HG02970 (cell line): ENCODE data around the gene PRDM16.

Experiments used
- ATAC-seq: cut with Tn5 transposase; IDR thresholded peaks from one replicate; pipeline ENCODE4 v1.9.1; 2021; ENCODE audit warnings: mild to moderate bottlenecking, moderate library complexity, moderate number of reproducible peaks; ENCODE audit not compliant: unreplicated experiment, low FRiP score

Gene PRDM16

GRCh38 chr1:3456964-3457909, 388.2 kb downstream of the PRDM16 start:
- no peak for ATAC-seq

GRCh38 chr1:3457910-3458883, 389.2 kb downstream of the PRDM16 start:
- no peak for ATAC-seq

- no peak for ATAC-seq
Observed at GRCh38 chr1:3459051-3459908, 390.3 kb downstream of the PRDM16 start.

- ATAC-seq, result no peak
Observed at GRCh38 chr1:3459940-3460671, 391.1 kb downstream of the PRDM16 start.

GRCh38 chr1:3460672-3461131, 391.7 kb downstream of the PRDM16 start:
- ATAC-seq, result no peak

- no peak for ATAC-seq
Observed at GRCh38 chr1:3461238-3461933, 392.4 kb downstream of the PRDM16 start.

GRCh38 chr1:3461934-3462275, 392.9 kb downstream of the PRDM16 start:
- no peak for ATAC-seq

- no peak for ATAC-seq
Observed at GRCh38 chr1:3462356-3463012, 393.5 kb downstream of the PRDM16 start.

GRCh38 chr1:3463013-3463385, 394.0 kb downstream of the PRDM16 start:
- no peak for ATAC-seq

GRCh38 chr1:3463408-3463863, 394.4 kb downstream of the PRDM16 start:
- ATAC-seq, result no peak

- no peak for ATAC-seq
Observed at GRCh38 chr1:3463891-3464648, 395.1 kb downstream of the PRDM16 start.

- no peak for ATAC-seq
Observed at GRCh38 chr1:3464649-3465025, 395.6 kb downstream of the PRDM16 start.

- ATAC-seq, result no peak
Observed at GRCh38 chr1:3465091-3465934, 396.3 kb downstream of the PRDM16 start.

- ATAC-seq, result no peak
Observed at GRCh38 chr1:3465935-3466321, 396.9 kb downstream of the PRDM16 start.

- no peak for ATAC-seq
Observed at GRCh38 chr1:3466366-3467075, 397.5 kb downstream of the PRDM16 start.
